H1 (cell line): ENCODE data around the gene ARHGEF4. TPM values are rescaled to one million over a fixed set of nuclear protein-coding genes. Genes with fewer than 3 reads are reported as not detected.

Experiments
- CBX8 ChIP-seq: fragments of 300-800, 300-1000 bp; sonication (generic); IDR thresholded peaks from 2 replicates; pipeline ENCODE4 v1.7.1; 2016; ENCODE audit warnings: low read depth, low read length, borderline replicate concordance
- GTF2F1 ChIP-seq: IDR thresholded peaks from 2 replicates; pipeline ENCODE4 v1.6.1; 2012; ENCODE audit warnings: low read depth, low read length, improper control_type of control experiment, borderline replicate concordance
- NRF1 ChIP-seq: IDR thresholded peaks from 2 replicates; pipeline ENCODE4 v1.6.1; 2011; ENCODE audit warnings: mild to moderate bottlenecking, low read depth, low read length, improper control_type of control experiment
- RAD21 ChIP-seq, 2 experiments: IDR thresholded peaks in 1 of 2; conservative IDR thresholded peaks in 1 of 2; 2 replicates each; pipeline ENCODE4 v1.6.1; 2011; ENCODE audit warnings: low read depth in 2 of 2, low read length in 2 of 2, improper control_type of control experiment in 1 of 2, inconsistent platforms in 1 of 2, mild to moderate bottlenecking in 1 of 2, moderate library complexity in 1 of 2
- SAP30 ChIP-seq: fragments of 300-600 bp; sonication (generic); IDR thresholded peaks from 2 replicates; pipeline ENCODE4 v1.7.1; 2012; ENCODE audit warnings: low read length, moderate library complexity, mild to moderate bottlenecking, inconsistent platforms; ENCODE audit not compliant: insufficient read depth, insufficient replicate concordance
- SP1 ChIP-seq: IDR thresholded peaks from 2 replicates; pipeline ENCODE4 v1.6.1; 2011; ENCODE audit warnings: low read depth, low read length
- SRF ChIP-seq: IDR thresholded peaks from 2 replicates; pipeline ENCODE4 v1.6.1; 2011; ENCODE audit warnings: mild to moderate bottlenecking, low read depth, low read length, moderate library complexity
- polyA plus RNA-seq, 7 experiments: library from polyadenylated mRNA; depleted of rRNA in 3 of 7; stranded (reverse) in 5 of 7; unstranded in 2 of 7; fragments of >200 nt in 5 of 7; fragments of 200-250 nt in 2 of 7; gene quantifications; 1 replicate in 5 of 7; 2 replicates in 1 of 7; 4 replicates in 1 of 7; pipeline versions ENCODE4 v1.2.1 to v1.2.3, GENCODE V29; 2011 to 2013; ENCODE audit warnings: missing spikeins in 2 of 7, mixed read lengths in 2 of 7
- total RNA-seq: library from RNA; stranded (reverse); fragmentation: NEBNext Ultra II Directional; extraction: Animal tissue kit (Norgen Biotek cat#: 25700); gene quantifications from 2 replicates; pipeline ENCODE4 v1.2.1, GENCODE V29; 2021
- TF ChIP-seq, protein P1 (sequence below), 3 experiments: IDR thresholded peaks; 1 replicate in 2 of 3; 2 replicates in 1 of 3; pipeline versions ENCODE4 v1.5.1 to v1.6.1; 2011; ENCODE audit warnings: low read length in 3 of 3, mild to moderate bottlenecking in 3 of 3, inconsistent platforms in 2 of 3, low read depth in 1 of 3, moderate library complexity in 1 of 3; ENCODE audit not compliant: insufficient read depth in 1 of 3; ENCODE audit errors: control extremely low read depth in 1 of 3

The ARHGEF4 gene
- total and polyA plus RNA-seq, 2 of the 8 experiments (the other 6 are each of a cell fraction or from before 2014, with no cell fraction given), result 10.6 to 14.6 TPM

DNA sequence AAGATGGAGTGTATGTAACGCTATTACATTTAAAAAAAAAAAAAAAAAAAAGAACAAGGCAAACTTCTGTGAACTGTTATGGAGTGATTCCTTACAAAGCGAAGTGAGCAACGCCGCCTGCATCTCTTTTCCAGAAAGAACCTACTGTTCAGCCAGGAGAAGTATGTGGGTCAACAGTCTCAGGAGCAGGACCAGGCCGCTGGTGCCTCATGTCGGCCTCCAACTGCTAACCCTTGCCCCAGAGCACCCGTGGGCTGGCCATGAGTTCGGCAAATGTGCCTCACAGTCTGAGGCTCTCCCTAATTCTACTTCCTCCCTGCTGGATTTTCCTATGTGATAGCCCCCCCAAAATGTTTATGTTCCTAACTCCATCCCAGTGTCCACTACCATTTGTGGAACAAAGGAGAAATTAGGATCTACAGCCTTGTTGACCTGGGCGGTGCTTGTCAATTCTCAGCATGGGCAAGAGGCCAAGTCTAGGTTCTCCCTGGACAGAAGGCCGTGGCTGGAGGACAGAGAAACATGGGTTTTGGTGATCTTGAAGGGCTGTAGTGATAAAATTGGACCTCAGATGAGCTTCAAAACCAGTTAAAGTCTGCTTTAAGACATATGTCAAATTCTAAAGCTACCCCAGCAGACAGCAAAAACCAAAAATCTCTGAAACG lies 240.6 kb downstream of the ARHGEF4 start (continued):
- TF ChIP-seq, protein P1, sequence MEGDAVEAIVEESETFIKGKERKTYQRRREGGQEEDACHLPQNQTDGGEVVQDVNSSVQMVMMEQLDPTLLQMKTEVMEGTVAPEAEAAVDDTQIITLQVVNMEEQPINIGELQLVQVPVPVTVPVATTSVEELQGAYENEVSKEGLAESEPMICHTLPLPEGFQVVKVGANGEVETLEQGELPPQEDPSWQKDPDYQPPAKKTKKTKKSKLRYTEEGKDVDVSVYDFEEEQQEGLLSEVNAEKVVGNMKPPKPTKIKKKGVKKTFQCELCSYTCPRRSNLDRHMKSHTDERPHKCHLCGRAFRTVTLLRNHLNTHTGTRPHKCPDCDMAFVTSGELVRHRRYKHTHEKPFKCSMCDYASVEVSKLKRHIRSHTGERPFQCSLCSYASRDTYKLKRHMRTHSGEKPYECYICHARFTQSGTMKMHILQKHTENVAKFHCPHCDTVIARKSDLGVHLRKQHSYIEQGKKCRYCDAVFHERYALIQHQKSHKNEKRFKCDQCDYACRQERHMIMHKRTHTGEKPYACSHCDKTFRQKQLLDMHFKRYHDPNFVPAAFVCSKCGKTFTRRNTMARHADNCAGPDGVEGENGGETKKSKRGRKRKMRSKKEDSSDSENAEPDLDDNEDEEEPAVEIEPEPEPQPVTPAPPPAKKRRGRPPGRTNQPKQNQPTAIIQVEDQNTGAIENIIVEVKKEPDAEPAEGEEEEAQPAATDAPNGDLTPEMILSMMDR (IDR thresholded peaks at IDR 0.05; ENCODE audit: control extremely low read depth in 1 of 3, insufficient read depth in 1 of 3, low read depth in 1 of 3, low read length in 3 of 3), result no peak
- no peak for TF ChIP-seq GTF2F1
- no peak for TF ChIP-seq SP1
- no peak for TF ChIP-seq RAD21 (IDR thresholded peaks at IDR 0.05 in 1 of 2, conservative IDR thresholded peaks at IDR 0.05 in 1 of 2; ENCODE audit: low read depth in 2 of 2, low read length in 2 of 2)
- TF ChIP-seq SRF, result no peak
- TF ChIP-seq CBX8, result no peak
- TF ChIP-seq NRF1, result no peak
- no peak for TF ChIP-seq SAP30
- TF ChIP-seq, all 59 proteins: peak for 0
